Measurements from ENCODE around the gene PDCD6IP. TPM values are rescaled to one million over a fixed set of nuclear protein-coding genes. Genes with fewer than 3 reads are reported as not detected.

The PDCD6IP gene
- total and polyA plus RNA-seq, 10 donors, result 30.5 to 265 (median 175) TPM

DNA sequence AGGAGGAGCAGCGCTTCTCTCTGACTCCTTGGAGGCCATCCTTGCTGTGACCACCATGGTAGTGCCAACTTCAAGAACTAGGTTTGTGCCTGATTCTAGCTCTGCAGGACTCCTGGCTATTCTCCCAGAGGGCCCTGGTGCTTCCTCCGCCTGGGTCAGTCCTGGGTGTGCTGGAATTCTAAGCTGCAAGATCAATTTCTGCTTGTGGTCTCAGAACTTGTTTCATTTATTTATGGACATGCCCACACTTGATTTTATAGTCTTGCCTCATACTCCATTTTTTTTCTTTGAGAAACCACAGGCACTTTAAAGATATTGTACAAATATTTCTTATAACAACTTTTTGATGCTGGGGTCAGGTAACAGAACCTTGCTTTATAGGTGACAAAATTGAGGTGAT is 87.6 kb downstream of the PDCD6IP start:
- Histone ChIP-seq H3K4me1 (peaks cover 0 to 8% (median 5%) of the 10 kb centered on the region in 6 donors), H3K4me3 (no peak overlapping the region), H3K36me3 (no peaks in the 10 kb centered on the region), H3K27me3 (replicated peaks in 1 of 7) (peaks cover 0 to 8% (median 0%) of the 10 kb centered on the region in 7 donors), H3K27ac (no peak overlapping the region), H3K9me3 (no peaks in the 10 kb centered on the region)
- no peak for DNase-seq
- TF ChIP-seq POLR2A (IDR thresholded peaks at IDR 0.05), result no peak
- intact Hi-C loops (cut with DNase I; ENCODE audit: low total_unique reads), result loop anchor here (10.0 kb wide), 1 partner anchor 799 kb away; no protein-coding TSS in a partner anchor
- WGBS, 5 donors, result 89 to 97% (median 91%) methylated on average over 2 of the region's 2 CpGs

DNA sequence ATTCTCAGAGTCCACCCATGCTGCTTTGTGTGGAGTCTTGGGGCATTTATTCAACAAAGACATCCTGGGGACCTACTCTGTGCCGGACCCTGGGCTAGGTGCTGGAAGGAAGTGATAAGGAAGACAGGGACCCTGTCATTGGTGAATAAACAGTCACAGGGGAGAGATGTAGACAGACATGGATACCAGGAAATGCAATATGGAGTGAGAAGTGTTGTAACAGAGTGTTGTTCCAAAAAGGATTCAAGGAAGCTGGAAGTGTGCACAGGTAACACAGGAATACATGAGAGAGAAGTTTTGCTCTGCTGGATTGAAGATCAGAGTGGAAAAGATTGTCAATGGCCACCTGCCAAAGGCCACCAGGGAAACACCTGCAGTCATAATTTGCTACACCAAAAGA is 89.0 kb downstream of the PDCD6IP start:
- Histone ChIP-seq H3K9me3 (no peaks in the 10 kb centered on the region), H3K27ac (no peak overlapping the region), H3K36me3 (no peaks in the 10 kb centered on the region), H3K4me1 (peaks cover 0 to 8% (median 5%) of the 10 kb centered on the region in 6 donors), H3K27me3 (replicated peaks in 1 of 7) (peaks cover 0 to 8% (median 0%) of the 10 kb centered on the region in 7 donors), H3K4me3 (no peak overlapping the region)
- intact Hi-C loops (cut with DNase I; ENCODE audit: low total_unique reads), result loop anchor here (10.0 kb wide), 1 partner anchor 797 kb away; no protein-coding TSS in a partner anchor
- TF ChIP-seq, protein P1, sequence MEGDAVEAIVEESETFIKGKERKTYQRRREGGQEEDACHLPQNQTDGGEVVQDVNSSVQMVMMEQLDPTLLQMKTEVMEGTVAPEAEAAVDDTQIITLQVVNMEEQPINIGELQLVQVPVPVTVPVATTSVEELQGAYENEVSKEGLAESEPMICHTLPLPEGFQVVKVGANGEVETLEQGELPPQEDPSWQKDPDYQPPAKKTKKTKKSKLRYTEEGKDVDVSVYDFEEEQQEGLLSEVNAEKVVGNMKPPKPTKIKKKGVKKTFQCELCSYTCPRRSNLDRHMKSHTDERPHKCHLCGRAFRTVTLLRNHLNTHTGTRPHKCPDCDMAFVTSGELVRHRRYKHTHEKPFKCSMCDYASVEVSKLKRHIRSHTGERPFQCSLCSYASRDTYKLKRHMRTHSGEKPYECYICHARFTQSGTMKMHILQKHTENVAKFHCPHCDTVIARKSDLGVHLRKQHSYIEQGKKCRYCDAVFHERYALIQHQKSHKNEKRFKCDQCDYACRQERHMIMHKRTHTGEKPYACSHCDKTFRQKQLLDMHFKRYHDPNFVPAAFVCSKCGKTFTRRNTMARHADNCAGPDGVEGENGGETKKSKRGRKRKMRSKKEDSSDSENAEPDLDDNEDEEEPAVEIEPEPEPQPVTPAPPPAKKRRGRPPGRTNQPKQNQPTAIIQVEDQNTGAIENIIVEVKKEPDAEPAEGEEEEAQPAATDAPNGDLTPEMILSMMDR (IDR thresholded peaks at IDR 0.05 in 8 of 11, conservative IDR thresholded peaks at IDR 0.05 in 3 of 11), result no peak
- TF ChIP-seq POLR2AphosphoS5 (IDR thresholded peaks at IDR 0.05) (no peak), POLR2A (IDR thresholded peaks at IDR 0.05) (no peak)
- no peak for DNase-seq
- WGBS, 5 donors, result 75 to 96% (median 87%) methylated on average over 1 of the region's 1 CpG

DNA sequence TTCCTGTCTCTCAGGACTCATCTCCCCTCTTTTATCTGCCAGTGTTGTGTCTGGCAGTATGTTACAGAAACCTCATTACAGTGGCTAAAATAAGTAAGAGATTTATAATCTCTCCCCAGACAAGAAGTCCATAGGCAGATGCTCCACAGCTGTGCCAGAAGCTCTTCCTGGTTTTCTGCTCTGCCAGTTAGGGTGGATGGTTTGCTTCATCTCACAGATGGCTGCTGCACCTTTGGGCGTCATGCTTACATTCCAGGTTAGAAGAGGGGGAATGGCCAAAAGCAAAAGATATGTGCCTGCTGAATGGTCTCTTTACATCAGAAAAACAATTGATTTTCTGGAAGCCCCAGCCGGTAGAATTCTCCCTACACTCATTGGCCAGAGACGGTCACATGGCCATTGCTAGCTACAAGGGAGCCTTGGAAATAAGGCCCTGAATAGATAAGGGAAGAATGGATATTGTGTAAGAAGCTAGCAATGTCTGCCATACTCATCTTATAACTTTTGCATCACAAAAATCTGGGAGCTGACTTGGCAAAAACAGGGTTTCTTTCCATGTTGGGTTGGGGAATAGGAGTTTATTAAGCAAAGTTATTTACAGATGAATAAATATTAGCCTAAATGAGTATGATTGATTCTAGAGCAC is 91.1 kb downstream of the PDCD6IP start:
- DNase-seq, result no peak
- intact Hi-C loops (cut with DNase I; ENCODE audit: low total_unique reads), result loop anchor here (10.0 kb wide), 1 partner anchor 795 kb away; no protein-coding TSS in a partner anchor
- no peaks in the 10 kb centered on the region for H3K27me3 ChIP-seq (replicated peaks in 1 of 7)
- TF ChIP-seq POLR2AphosphoS5 (IDR thresholded peaks at IDR 0.05), result no peak
- TF ChIP-seq, protein P1 (IDR thresholded peaks at IDR 0.05 in 8 of 11, conservative IDR thresholded peaks at IDR 0.05 in 3 of 11), result no peak
- no peak for TF ChIP-seq POLR2A (IDR thresholded peaks at IDR 0.05)
- H3K4me1 ChIP-seq, result no peaks in the 10 kb centered on the region
- H3K36me3 ChIP-seq, result no peaks in the 10 kb centered on the region
- WGBS, 5 donors, result 83 to 94% (median 86%) methylated on average over 3 of the region's 3 CpGs
- H3K27ac ChIP-seq, result no peak overlapping the region
- H3K9me3 ChIP-seq, result no peaks in the 10 kb centered on the region
- H3K4me3 ChIP-seq, result no peak overlapping the region

DNA sequence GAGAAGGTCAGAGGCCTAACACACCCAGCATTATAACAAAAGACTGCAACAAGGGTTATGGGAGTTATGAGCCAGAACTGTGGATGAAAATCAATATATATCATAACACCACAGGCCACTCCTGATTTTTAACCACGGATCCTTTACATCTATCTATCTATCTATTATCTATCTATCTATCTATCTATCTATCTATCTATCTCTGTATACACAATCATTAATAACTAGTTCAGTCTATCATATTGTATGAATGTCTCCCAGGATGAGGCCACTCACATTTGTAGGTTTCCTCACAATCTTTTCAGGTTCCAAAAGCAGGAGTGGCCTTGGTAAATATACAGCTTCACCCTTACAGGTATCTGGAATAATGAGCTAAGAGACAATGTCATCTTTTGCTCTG is 94.2 kb downstream of the PDCD6IP start:
- TF ChIP-seq POLR2AphosphoS5 (IDR thresholded peaks at IDR 0.05), result no peak
- TF ChIP-seq, protein P1 (IDR thresholded peaks at IDR 0.05 in 8 of 11, conservative IDR thresholded peaks at IDR 0.05 in 3 of 11), result no peak
- no peak for TF ChIP-seq POLR2A (IDR thresholded peaks at IDR 0.05)
- no peak overlapping the region for H3K27ac ChIP-seq
- intact Hi-C loops (cut with DNase I; ENCODE audit: low total_unique reads), result no loop called here
- no peak overlapping the region for H3K4me3 ChIP-seq
- H3K36me3 ChIP-seq, result no peaks in the 10 kb centered on the region
- 83 to 97% (median 86%) methylated on average over 1 of the region's 1 CpG for WGBS, 5 donors
- no peak for DNase-seq
- no peaks in the 10 kb centered on the region for H3K27me3 ChIP-seq (replicated peaks in 1 of 7)
- no peaks in the 10 kb centered on the region for H3K4me1 ChIP-seq
- no peaks in the 10 kb centered on the region for H3K9me3 ChIP-seq
